ENCODE data around the gene FGF8. TPM values are rescaled to one million over a fixed set of nuclear protein-coding genes. Genes with fewer than 3 reads are reported as not detected.

FGF8 gene
- total RNA-seq, 1 donor from 2014 or later, result not detected

DNA sequence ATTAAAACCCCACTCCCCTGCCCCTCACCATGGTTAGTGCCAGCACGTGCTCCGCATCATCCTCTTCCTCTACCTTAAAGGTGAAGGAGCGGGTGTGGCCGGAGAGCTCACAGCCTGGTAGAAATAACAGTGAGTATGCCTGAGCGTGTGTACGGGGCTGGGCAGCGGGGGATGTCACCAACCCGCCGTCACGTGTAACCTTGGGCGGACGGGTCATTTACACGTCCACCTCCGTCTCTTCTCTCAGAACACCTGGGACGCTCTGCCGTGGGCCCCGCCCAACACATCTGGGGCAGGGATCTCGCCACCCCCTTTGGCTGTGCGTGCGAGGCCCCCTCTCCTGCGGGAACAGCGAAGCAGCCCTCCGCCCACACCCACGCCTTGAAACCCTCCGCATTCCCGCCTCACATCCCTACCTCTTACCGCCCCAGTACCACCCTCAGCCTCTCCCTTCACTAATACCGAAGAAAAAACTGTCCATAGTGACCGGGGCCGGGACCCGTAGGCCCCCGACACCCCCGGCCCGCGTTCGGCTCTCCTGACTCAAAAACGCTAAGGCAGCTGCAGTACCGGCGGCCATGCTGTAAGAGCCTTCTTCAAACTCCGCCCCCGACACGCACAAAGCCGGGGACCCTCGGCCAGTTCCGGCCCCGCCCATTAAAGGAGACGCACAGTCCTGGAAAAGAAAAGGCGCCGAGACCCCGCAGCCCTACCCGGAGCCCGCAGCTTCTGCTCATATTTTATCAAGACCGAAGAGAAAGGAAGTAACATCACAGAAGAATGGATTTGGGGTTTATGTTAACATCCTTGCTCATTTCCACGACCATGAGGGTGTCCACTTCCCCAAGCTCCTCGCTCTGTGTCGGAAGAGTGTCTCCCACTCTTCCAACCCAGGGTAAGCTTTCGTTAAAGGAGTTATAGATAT lies 7.2 kb upstream of the FGF8 start, which contains the start of gene NPM3:
Gene NPM3 (minus strand): TSS at position 636 of the 925 bp plus-strand sequence. CDS start 56 bp downstream, at position 580.
- intact Hi-C loops (cut with micrococcal nuclease), result loop anchor here (1.0 to 10.0 kb wide), 4 partner anchors 35 to 721 kb away; partner anchors contain the start of genes FBXW4, HPS6, KAZALD1 and OGA

- intact Hi-C loops (cut with micrococcal nuclease), result loop anchor here (2.0 to 10.0 kb wide), 5 partner anchors 87 to 720 kb away; partner anchors contain the start of genes FBXW4, HPS6 and KAZALD1
Measured at GRCh38 chr10:101781984-101782810, 6.3 kb upstream of the FGF8 start.

- intact Hi-C loops (cut with micrococcal nuclease), result loop anchor here (2.0 to 10.0 kb wide), 4 partner anchors 87 to 719 kb away; partner anchors contain the start of genes FBXW4 and KAZALD1
Measured at GRCh38 chr10:101781655-101781983, 5.7 kb upstream of the FGF8 start.

DNA sequence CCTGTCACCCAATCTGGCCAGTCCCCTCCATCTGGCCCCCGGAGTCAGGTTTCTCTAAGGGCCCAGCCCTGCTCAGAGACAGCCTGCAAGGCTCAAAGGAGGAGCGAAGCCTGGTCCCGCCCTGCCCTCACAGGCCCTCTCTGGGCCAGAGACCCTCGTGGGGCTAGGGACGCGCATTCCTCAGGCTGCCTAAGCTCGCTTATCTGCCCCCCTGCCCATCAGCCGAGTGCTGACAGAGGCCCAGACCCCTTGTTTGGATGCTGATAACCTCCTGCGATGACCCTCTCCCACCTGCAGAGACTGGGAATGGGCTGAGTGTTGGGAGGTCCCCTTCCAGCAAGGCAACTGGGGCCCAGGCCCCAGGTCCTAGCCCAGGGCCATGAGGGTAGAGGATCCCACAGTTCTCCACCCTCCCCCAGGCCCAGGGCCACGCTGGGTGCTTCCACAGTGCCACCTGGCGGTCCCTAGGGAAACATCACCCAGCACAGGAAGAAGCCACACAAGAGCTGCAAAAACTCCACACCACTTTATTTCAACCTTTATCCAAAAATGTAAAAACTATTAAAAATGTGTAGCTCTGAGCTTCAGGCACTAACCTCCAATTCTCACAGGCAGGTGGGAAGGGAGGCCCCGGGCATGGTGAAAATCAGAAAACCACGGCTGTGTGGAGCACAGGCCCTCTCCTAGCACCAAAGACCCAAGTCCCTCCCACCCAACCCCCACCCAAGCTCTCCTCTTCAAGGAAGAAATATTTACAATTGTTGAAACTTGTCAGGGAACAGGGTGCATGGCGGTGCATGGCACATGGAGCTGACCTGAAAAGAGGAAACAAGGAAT lies 5.1 kb upstream of the FGF8 start:
- intact Hi-C loops (cut with micrococcal nuclease), result loop anchor here (1.0 to 10.0 kb wide), 6 partner anchors 86 to 719 kb away; partner anchors contain the start of genes FBXW4 and KAZALD1

DNA sequence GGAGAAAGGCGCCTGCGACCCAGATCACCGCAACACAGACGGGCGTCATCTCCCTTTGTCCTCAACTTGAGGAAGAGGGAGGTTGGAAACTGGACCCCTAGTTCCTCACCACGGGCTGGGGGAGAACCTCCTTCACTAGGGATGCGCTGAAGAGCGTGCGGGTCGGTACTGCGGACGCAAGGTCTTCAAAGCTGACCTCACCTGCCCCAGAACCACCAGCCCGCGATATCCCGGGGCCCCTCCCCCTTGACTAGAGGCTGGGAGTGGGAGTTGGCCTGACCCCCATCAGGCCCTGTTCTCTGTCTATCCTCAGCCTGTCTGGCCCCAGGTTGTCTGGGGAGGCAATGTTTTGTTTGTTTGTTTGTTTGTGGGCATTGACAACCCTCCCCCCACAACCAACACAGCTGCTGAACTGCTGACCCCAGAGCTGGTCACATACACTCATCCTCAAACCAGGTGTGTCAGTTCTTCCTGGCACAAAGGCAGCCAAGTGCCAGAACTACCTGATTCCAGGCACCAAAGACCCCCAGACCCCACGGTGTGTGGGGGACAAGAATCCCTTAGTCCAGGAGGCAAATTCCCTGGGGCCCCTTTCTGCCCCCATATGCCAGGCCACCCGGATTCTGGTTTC lies 4.4 kb upstream of the FGF8 start:
- intact Hi-C loops (cut with micrococcal nuclease), result loop anchor here (1.0 to 10.0 kb wide), 6 partner anchors 86 to 718 kb away; partner anchors contain the start of genes FBXW4 and KAZALD1

GRCh38 chr10:101779544-101780186 lies 3.8 kb upstream of the FGF8 start:
- intact Hi-C loops (cut with micrococcal nuclease), result loop anchor here (1.0 to 10.0 kb wide), 6 partner anchors 85 to 717 kb away; partner anchors contain the start of genes FBXW4 and KAZALD1

GRCh38 chr10:101778781-101779543 lies 3.0 kb upstream of the FGF8 start:
- intact Hi-C loops (cut with micrococcal nuclease), result no loop called here

DNA sequence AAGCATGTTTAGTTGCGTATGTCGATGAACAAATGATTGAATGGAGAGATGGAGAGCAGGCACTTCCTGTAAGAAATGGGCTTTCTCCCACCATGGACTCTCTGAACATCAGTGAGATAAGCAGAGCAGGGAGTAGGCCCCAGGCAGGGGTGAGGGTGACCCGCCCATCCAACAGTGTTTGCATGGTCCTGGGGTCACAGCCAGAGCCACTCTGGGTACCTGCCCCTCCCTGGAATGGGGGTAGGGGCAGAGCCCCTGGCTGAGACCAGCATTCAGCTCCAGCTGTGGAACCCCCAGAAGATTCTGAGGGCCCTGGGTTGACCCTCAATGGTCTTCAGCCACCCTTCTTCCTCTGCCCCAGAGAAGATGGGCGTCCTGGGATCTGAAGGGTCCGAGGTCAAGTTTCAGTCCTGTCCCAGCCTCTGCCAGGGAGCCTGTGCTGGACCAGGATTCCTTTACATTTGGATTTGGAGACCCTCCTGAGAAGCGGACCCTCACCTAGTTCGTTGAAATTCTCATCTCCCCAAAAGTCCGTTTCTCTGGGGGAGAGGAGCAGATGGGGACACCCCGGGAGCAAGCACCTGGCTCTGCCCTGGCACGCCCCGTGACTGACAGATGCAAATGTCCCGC lies 2.4 kb upstream of the FGF8 start:
- intact Hi-C loops (cut with micrococcal nuclease), result no loop called here

- intact Hi-C loops (cut with micrococcal nuclease), result no loop called here
Measured at GRCh38 chr10:101777619-101778145, 1.8 kb upstream of the FGF8 start.

DNA sequence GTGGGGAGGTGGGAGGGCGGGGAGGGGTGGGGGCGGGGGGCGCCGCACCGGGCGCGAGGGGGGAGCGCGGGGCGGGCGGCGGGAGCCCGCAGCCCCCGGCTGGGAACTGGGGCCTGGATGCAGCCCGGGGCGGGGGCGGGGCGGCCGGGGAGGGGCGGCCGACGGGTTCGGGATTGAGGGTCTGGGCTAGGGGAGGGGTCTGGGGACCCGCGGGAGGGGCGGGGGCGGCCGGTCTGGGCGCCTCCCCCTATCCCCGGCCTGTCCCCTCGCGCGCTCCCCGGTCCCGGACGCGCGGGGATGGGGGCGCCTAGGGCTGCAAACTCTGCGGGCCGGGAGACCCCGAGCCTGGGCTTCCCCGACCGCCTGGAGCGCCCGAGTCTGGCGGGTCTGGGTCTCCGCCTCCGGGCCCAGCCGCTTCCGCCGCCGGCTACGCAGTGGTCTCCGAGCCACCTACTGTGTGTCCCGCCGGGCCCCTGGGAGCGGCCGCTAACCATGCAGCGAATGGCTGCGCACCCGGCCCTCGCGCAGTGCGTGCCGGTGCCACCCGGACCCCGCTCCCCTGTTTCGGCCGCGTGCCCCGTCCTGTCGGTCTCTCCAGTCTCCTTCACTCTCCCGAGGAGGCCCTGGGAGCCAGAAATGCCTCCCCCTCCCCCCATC lies 375 bp upstream of the FGF8 start:
- intact Hi-C loops (cut with micrococcal nuclease), result no loop called here

- intact Hi-C loops (cut with micrococcal nuclease), result no loop called here
Measured at GRCh38 chr10:101774589-101775272, 1.2 kb downstream of the FGF8 start.

GRCh38 chr10:101773923-101774588 lies 1.9 kb downstream of the FGF8 start:
- intact Hi-C loops (cut with micrococcal nuclease), result no loop called here

DNA sequence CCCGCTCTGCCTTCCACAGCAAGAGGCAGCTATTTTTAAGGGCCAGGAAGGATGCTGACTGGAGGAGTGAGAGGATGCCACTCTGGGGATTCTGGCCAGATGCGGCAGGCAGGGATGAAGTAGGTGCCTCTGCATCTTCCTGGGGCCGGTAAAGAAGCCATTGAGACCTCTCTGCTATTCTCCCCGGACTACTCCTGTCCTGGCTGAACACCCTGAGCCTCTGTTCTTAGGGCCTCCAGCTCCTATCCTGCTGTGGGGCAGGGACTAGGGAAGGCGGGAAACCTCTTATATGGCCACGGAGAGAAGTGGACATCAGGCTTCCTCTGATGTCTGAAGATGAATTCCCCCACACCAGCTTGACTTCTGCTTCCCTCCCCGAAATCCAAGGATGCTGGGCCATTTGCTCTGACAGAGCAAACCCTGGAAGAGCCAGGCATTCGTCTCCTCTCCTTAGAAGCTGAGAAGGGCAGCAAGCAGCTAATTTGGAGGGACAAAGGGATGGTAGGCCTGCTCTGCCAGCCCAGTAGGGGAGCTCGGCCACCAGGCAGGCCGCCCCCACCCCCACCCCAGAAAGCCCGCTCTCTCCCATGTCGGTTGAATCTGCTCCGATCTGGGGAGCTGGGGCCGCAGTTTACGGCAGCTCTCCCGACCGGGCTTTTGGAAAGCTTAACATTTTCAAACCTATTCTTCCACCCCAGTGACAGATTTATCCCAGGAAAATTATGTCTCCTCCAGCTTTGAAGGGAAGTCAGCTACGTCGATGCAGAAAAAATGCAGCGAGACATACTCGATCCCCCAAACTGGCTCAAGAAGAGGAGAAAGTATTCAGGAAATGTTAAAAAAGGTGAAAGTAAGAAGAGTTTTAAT lies 2.8 kb downstream of the FGF8 start:
- intact Hi-C loops (cut with micrococcal nuclease), result no loop called here

- intact Hi-C loops (cut with micrococcal nuclease), result no loop called here
Measured at GRCh38 chr10:101772017-101772894, 3.7 kb downstream of the FGF8 start.

DNA sequence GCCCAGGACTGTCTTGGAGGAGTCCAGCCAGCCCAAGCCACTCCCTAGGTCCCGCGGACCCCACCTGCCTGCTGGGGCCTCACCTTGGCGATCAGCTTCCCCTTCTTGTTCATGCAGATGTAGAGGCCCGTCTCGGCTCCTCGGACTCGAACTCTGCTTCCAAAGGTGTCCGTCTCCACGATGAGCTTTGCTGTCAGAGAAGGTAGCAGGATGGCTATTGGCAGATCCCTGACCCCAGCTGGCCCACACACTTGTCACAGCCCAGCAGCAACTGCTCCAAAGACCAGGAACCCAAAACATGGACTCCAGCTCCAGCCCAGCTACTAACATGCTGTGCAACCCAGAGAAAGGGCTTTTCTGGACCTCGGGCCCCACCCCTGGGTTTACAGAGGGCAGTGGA lies 4.5 kb downstream of the FGF8 start:
- intact Hi-C loops (cut with micrococcal nuclease), result no loop called here
